ENCODE data around the gene GPBP1. TPM values are rescaled to one million over a fixed set of nuclear protein-coding genes. Genes with fewer than 3 reads are reported as not detected.
"Not testable (repeated sequence)": the region's sequence is repeated elsewhere in the genome, so short reads cannot be mapped to it uniquely, and the experiment has no call there.

GPBP1 gene
- polyA plus RNA-seq (2012; ENCODE audit: missing spikeins): 61.1 TPM

GRCh38 chr5:57173319-57174127 lies at the start of gene GPBP1:
TSS of gene GPBP1 (plus strand) at chr5:57174059. CDS start at chr5:57214131, 40,072 bp downstream.
- DNase-seq (ENCODE audit: insufficient read length): peak; percentile 78
- TF ChIP-seq TAF1 (IDR thresholded peaks at IDR 0.05; ENCODE audit: borderline replicate concordance, low read depth, low read length): peak; percentile 94
- TF ChIP-seq POLR2AphosphoS5 (IDR thresholded peaks at IDR 0.05; ENCODE audit: low read depth, low read length): peak; percentile 19; the same call in 1 of the 2 replicates
- TF ChIP-seq POLR2A (IDR thresholded peaks at IDR 0.05; ENCODE audit: low read depth, low read length): peak; percentile 39
- peak; percentile 98 for FAIRE-seq

GRCh38 chr5:57128325-57128724 lies 45.5 kb upstream of the GPBP1 start:
- FAIRE-seq (no peak), DNase-seq (ENCODE audit: insufficient read length) (no peak)
- TF ChIP-seq POLR2AphosphoS5 (IDR thresholded peaks at IDR 0.05; ENCODE audit: low read depth, low read length): no peak
- TF ChIP-seq TAF1 (IDR thresholded peaks at IDR 0.05; ENCODE audit: borderline replicate concordance, low read depth, low read length): no peak
- no peak for TF ChIP-seq POLR2A (IDR thresholded peaks at IDR 0.05; ENCODE audit: low read depth, low read length)

GRCh38 chr5:57133574-57133973 lies 40.3 kb upstream of the GPBP1 start:
- FAIRE-seq: no peak
- no peak for DNase-seq (ENCODE audit: insufficient read length)
- TF ChIP-seq POLR2AphosphoS5 (IDR thresholded peaks at IDR 0.05; ENCODE audit: low read depth, low read length) (no peak), POLR2A (IDR thresholded peaks at IDR 0.05; ENCODE audit: low read depth, low read length) (no peak), TAF1 (IDR thresholded peaks at IDR 0.05; ENCODE audit: borderline replicate concordance, low read depth, low read length) (no peak)

GRCh38 chr5:57137401-57137800 lies 36.5 kb upstream of the GPBP1 start:
- FAIRE-seq (no peak), DNase-seq (ENCODE audit: insufficient read length) (no peak)
- TF ChIP-seq POLR2AphosphoS5 (IDR thresholded peaks at IDR 0.05; ENCODE audit: low read depth, low read length): no peak
- TF ChIP-seq TAF1 (IDR thresholded peaks at IDR 0.05; ENCODE audit: borderline replicate concordance, low read depth, low read length): no peak
- no peak for TF ChIP-seq POLR2A (IDR thresholded peaks at IDR 0.05; ENCODE audit: low read depth, low read length)

- no peak for TF ChIP-seq POLR2A (IDR thresholded peaks at IDR 0.05; ENCODE audit: low read depth, low read length)
- no peak for TF ChIP-seq TAF1 (IDR thresholded peaks at IDR 0.05; ENCODE audit: borderline replicate concordance, low read depth, low read length)
- no peak for TF ChIP-seq POLR2AphosphoS5 (IDR thresholded peaks at IDR 0.05; ENCODE audit: low read depth, low read length)
- no peak for DNase-seq (ENCODE audit: insufficient read length)
- no peak for FAIRE-seq
Observed at GRCh38 chr5:57152316-57152715, 21.5 kb upstream of the GPBP1 start.

DNA sequence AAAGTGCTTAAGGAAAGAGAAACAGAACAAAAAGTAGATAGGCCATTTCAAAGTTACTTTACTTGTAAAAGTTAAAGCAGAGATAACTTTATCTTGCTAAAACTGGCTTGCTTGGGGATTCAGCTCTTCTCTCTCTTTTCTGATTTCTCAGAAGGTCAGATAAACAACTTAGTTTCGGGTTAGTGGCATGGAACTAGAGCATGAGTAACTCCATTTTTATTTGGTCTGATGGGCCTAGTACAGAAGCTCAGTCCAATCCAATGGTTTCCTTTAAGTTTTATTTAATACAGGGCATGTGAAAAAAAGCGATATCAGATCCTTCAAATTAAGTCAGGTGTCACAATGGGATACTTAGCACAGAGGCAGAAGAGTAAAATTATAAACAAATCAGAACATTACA lies 18.8 kb upstream of the GPBP1 start:
- no peak for FAIRE-seq
- DNase-seq (ENCODE audit: insufficient read length): no peak
- TF ChIP-seq TAF1 (IDR thresholded peaks at IDR 0.05; ENCODE audit: borderline replicate concordance, low read depth, low read length) (no peak), POLR2AphosphoS5 (IDR thresholded peaks at IDR 0.05; ENCODE audit: low read depth, low read length) (no peak), POLR2A (IDR thresholded peaks at IDR 0.05; ENCODE audit: low read depth, low read length) (no peak)

DNA sequence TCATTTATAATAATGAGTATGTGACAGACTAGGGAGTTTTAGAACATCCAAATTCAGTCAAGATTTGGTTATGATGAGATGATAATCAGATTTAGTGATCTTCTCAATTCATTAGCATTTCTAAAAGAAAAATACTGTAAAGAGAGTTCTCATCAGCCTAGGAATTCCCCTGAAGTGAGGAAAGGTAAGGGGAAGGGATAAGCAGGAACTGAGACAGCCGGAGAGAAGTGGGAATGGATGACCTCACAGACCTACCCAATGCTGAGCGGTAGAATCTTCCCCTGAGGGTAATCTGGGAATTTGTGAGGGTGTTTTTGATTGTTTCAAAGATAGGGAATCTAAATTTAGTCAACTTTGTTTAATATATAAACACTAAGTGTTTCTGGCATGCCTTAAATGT lies 16.7 kb upstream of the GPBP1 start:
- no peak for TF ChIP-seq TAF1 (IDR thresholded peaks at IDR 0.05; ENCODE audit: borderline replicate concordance, low read depth, low read length)
- no peak for FAIRE-seq
- no peak for DNase-seq (ENCODE audit: insufficient read length)

DNA sequence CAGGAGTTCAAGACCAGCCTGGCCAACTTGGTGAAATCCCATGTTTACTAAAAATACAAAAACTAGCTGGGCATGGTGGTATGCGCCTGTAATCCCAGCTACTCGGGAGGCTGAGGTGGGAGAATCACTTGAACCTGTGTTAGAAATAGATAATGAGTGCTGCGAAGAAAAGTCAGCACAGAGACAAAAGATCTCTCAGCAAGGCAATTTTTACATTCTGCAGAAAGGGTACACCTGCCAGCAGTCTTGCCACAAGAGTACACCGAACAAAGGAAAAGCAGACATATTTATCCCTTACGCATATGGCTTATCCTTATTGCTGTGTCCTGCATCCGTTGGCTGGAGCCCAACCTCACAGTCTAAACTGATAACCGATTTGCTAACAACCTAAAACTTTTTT lies 16.2 kb upstream of the GPBP1 start:
- FAIRE-seq: no peak

GRCh38 chr5:57163553-57164006 lies 10.3 kb upstream of the GPBP1 start:
- TF ChIP-seq POLR2AphosphoS5 (IDR thresholded peaks at IDR 0.05; ENCODE audit: low read depth, low read length) (no peak), TAF1 (IDR thresholded peaks at IDR 0.05; ENCODE audit: borderline replicate concordance, low read depth, low read length) (no peak), POLR2A (IDR thresholded peaks at IDR 0.05; ENCODE audit: low read depth, low read length) (no peak)
- no peak for FAIRE-seq
- no peak for DNase-seq (ENCODE audit: insufficient read length)

More for the DNA sequence above, 16.2 kb upstream of the GPBP1 start:
- DNase-seq (ENCODE audit: insufficient read length): no peak
- TF ChIP-seq TAF1 (IDR thresholded peaks at IDR 0.05; ENCODE audit: borderline replicate concordance, low read depth, low read length) (no peak), POLR2A (IDR thresholded peaks at IDR 0.05; ENCODE audit: low read depth, low read length) (no peak), POLR2AphosphoS5 (IDR thresholded peaks at IDR 0.05; ENCODE audit: low read depth, low read length) (no peak)

GRCh38 chr5:57164124-57164523 lies 9.7 kb upstream of the GPBP1 start:
- FAIRE-seq (no peak), DNase-seq (ENCODE audit: insufficient read length) (no peak)
- TF ChIP-seq POLR2AphosphoS5 (IDR thresholded peaks at IDR 0.05; ENCODE audit: low read depth, low read length) (no peak), TAF1 (IDR thresholded peaks at IDR 0.05; ENCODE audit: borderline replicate concordance, low read depth, low read length) (no peak), POLR2A (IDR thresholded peaks at IDR 0.05; ENCODE audit: low read depth, low read length) (no peak)

DNA sequence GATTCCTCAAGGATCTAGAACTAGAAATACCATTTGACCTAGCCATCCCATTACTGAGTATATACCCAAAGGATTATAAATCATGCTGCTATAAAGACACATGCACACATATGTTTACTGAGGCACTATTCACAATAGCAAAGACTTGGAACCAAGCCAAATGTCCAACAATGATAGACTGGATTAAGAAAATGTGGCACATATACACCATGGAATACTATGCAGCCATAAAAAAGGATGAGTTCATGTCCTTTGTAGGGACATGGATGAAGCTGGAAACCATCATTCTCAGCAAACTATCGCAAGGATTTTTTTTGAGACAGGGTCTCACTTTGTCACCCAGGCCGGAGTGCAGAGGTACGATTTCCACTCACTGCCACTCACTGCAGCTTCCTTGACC lies 8.7 kb upstream of the GPBP1 start:
- not testable (repeated sequence) for FAIRE-seq; DNase-seq (ENCODE audit: insufficient read length)

DNA sequence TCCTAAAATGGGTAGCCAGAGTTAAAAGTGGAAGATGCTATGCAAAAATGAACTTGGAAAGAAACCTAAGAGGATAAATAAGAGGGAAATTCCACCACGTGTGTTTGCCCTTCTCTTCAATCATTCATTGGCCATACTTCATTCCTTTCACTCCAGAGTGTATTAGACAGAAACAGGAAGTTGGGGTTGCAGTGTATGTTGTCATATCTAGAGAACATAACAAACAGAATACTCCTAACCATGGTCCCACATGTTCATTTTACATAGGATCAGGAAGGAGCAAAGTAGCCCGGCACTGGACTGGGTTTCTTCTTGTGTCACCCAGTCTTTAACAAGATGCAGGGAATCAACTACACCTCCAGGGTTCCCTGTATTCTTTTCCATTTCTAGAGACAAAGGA lies 7.6 kb upstream of the GPBP1 start:
- TF ChIP-seq POLR2A (IDR thresholded peaks at IDR 0.05; ENCODE audit: low read depth, low read length) (no peak), POLR2AphosphoS5 (IDR thresholded peaks at IDR 0.05; ENCODE audit: low read depth, low read length) (no peak), TAF1 (IDR thresholded peaks at IDR 0.05; ENCODE audit: borderline replicate concordance, low read depth, low read length) (no peak)

More for the DNA sequence above, 7.6 kb upstream of the GPBP1 start:
- FAIRE-seq: no peak
- no peak for DNase-seq (ENCODE audit: insufficient read length)
